Inflammatory macrophage (primary cell): ENCODE results near the gene CNOT1.

Source experiments
- DNase-seq, 2 donors: peaks; one replicate each; pipeline ENCODE4 v3.0.0-alpha.2; 2020 to 2022

Gene CNOT1

DNA sequence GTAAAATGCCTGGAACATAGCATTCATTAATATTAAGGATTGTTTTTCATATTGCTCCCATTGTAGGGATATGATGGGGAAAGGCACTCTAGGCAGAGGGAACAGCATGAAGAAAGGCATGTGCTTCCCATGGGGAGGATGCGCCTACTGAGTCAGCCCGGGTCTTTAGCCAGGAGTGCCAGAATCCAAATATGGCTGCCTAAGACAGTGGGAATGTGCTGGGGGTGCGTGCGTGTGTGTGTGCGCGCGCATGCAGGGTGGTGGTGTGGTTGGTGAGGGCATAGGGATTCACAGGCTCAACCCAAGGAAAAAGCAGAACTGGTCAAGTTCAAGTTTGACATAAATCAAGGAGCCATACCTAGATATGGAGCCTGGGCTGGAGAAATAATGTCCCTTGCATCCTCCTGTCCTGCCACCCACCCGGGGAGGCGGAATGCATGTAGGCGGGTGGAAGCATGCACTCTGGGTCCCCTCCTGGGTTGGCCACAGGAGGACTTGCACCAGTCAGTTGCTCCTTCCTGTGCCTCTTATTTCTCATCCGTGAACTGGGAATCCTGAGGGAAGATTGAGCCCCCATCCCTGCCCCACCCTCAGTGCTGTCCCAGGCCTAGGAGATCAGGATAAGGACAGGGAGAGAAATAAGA is 148.3 kb downstream of the CNOT1 start:
- DNase-seq = no peak

DNA sequence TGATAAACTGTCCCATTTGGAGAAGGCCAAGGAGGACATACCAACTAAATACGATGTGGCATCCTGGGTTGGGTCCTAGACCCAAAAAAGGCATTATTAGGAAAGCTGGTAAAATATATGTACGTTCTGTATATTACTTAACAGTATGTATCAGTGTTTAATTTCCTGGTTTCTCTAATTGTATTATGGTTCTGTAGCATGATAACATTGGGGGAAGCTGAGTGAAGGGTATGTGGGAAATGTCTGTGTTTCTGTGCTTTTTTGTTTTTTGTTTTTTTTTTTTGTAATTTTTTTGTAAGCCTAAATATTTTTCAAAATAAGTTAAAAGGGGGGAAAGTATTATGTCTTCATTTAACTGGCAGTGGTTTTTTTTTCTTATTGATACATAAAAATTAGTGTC is 151.2 kb downstream of the CNOT1 start:
- no peak for DNase-seq

DNA sequence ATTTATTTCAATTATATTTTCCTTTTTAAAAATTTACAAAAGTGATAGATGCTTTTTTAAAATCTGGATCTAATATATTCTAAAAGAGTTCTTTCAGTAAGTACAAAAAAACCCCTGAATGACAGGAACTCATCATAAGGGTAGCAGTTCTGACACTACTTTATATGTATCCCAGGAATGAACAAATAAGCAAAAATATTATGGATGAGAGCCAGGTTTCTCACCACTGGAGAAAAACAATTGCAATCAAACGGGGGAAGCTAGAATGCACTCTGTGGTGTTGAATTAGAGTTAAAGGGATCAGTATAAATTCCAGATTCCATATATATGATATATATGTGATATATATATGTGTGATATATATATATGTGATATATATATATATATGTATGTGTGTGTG is 152.8 kb downstream of the CNOT1 start:
- no peak for DNase-seq

DNA sequence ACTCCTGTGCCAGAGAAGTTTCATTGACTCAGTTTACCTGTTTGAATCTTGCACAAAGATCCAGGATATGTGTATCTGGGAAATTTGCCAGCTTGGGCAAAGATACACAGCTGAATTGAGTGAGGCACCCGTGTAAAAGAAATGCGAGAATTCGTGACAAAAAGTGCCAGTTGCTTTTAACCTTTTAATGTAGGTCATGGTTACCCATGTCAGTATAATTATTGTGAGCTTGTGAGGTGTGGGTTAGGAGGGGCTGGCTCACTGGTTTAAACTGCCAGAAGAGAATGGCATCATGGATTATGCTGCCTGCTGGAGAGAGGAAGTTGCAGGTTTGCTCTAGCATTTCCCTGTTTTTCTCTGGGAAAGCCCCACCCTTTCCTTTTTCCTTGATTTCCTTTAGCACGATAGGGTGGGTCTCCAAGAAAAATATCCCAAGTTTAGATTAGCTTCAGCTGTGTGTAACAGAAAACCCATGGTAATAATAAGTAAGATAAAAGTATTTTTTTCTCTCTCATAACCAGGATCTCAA is 154.5 kb downstream of the CNOT1 start:
- no peak for DNase-seq

DNA sequence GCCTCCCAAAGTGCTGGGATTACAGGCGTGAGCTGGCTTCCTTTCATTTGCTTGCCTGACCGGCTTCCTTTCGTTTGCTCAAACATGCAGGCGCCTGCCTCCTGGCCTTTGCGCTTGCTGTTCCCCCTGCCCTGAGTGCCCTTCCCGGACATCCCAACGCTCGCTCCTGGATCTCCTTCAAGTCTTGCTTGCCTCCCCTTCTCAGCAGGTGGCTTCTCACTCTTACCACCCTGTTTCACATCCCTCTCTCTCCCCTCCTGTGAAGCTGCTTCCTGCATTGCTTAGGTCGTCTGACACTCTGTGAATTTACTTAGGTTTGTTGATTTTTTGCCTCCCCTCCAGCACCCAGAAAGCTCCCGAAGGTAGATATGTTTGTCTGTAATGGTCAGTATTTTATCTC is 155.3 kb downstream of the CNOT1 start:
- DNase-seq = no peak

DNA sequence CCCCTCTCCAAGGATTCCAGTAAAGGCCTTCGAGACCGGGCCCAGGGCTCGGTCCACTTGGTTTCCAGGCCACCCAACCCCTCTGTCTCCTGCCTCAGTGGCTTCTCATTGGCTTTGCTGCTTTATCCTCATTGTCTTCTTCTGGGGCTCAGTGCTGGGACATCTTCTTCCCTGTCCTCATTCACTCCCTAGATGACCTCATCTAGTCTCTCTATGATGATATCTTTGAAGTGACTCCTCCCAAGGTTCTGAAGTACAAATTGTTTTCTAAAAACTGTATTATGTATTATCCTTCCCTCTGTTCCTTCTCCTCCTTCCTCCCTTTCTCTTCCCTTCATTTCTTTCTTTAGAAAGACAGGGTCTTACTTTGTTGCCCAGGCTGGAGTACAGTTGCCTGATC is 156.8 kb downstream of the CNOT1 start:
- DNase-seq = no peak

DNA sequence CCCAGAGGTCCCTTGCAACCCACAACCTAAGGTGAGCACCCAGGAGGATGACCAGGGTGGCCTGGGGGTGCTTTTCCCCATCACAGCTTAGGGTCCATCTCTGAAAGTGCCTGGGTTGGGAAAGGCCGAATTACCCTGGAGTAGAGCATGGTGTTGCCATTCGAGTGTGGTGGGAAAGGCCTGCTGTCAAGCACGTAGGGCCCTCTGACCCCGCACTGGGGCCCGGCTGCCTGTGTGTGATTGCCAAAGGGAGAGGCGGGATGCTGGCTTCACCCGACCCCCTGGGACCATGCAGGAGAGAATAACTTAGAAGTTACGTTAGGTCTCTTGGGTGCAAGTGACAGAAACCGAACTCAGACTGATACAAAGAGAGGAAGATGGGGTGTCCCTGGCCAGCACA is 157.4 kb downstream of the CNOT1 start:
- no peak for DNase-seq

DNA sequence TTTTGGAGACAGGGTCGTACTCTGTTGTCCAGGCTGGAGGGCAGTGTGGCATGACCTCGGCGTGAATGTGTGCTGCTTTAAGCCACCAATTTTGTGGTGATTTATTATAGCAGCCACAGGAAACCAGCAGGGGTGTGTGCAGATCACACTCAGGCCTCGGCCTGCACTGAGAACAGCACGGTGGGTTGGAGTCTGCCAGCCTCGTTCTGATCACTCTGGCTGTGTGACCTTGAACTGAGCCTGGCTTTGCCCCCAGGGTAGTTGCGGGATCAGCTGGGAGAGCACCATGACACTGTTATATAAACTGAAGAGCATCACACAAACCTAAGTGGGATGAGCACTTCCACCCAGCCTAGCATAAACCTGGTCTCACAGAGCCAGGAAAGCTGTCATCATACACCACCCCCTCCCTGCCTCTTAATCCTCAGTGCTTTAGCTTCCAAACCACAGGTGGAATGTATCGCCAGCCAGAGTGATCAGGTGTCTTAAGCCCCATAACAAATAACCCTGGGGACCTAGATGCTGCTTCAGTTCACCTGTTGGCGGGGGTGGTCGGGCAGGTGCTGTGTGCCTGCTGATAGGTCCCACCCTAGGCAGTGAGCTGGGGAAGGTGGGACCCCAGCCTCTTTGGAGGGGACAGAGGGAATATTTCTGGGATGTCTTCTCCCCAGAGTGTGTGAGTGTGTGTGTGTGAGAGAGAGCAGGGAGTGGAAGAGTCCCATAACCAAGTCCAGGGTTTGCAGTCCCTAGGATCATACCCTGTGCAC is 158.2 kb downstream of the CNOT1 start:
- no peak for DNase-seq
